Measurements from ENCODE around the gene CLEC20A.

GRCh38 chr1:178472531-178472930 lies 24.2 kb downstream of the CLEC20A start:
- TF ChIP-seq CTCF (IDR thresholded peaks at IDR 0.05) (no peak), ZFX (IDR thresholded peaks at IDR 0.05; ENCODE audit: borderline replicate concordance) (no peak)
